Esophagus muscularis mucosa (tissue), 4 donors: ENCODE measurements around the gene CCL5. TPM values are rescaled to one million over a fixed set of nuclear protein-coding genes. Genes with fewer than 3 reads are reported as not detected.

Experiments
- DNase-seq: peaks from one replicate; pipeline ENCODE4 v3.0.0-alpha.2; 2017; ENCODE audit errors: extremely low spot score
- H3K27ac ChIP-seq, 4 donors: fragments of 200-600 bp; sonication (generic); replicated peaks in 1 of 4; 1 replicate in 3 of 4; 2 replicates in 1 of 4; pipeline ENCODE4 v1.5.1; 2016 to 2019; ENCODE audit warnings: mild to moderate bottlenecking in 1 of 4
- H3K27me3 ChIP-seq, 4 donors: fragments of 200-600 bp; sonication (generic); one replicate each; pipeline versions ENCODE4 v1.5.1 to v1.6.0; 2016 to 2019
- H3K36me3 ChIP-seq, 4 donors: fragments of 200-600 bp; sonication (generic); one replicate each; pipeline ENCODE4 v1.5.1; 2016 to 2019
- H3K4me1 ChIP-seq, 4 donors: fragments of 200-600 bp; sonication (generic); one replicate each; pipeline ENCODE4 v1.5.1; 2016 to 2019
- H3K4me3 ChIP-seq, 4 donors: fragments of 200-600 bp; sonication (generic); 1 replicate in 2 of 4; 2 replicates in 2 of 4; pipeline ENCODE4 v1.5.1; 2016 to 2019; ENCODE audit warnings: mild to moderate bottlenecking in 4 of 4, moderate library complexity in 1 of 4
- H3K9me3 ChIP-seq, 4 donors: fragments of 200-600 bp; sonication (generic); 1 replicate in 3 of 4; 2 replicates in 1 of 4; pipeline ENCODE4 v1.5.1; 2016 to 2019
- CTCF ChIP-seq, 3 experiments: fragments of 200-600 bp in 2 of 3; fragments of 450-650 bp in 1 of 3; sonication (generic) in 2 of 3; IDR thresholded peaks; one replicate each; pipeline ENCODE4 v1.5.1; 2017 to 2019; ENCODE audit warnings: antibody characterized with exemption in 3 of 3, mild to moderate bottlenecking in 2 of 3, moderate library complexity in 1 of 3
- EP300 ChIP-seq: sonication (generic); formaldehyde crosslinking; IDR thresholded peaks from one replicate; pipeline ENCODE4 v1.6.1; 2017; ENCODE audit warnings: antibody characterized with exemption
- POLR2A ChIP-seq: fragments of 450-650 bp; IDR thresholded peaks from one replicate; pipeline ENCODE4 v1.6.1; 2017; ENCODE audit warnings: antibody characterized with exemption, moderate library complexity, mild to moderate bottlenecking, low read depth
- POLR2AphosphoS5 ChIP-seq, 2 donors: sonication (generic); formaldehyde crosslinking; IDR thresholded peaks; one replicate each; pipeline ENCODE4 v1.6.1; 2017; ENCODE audit warnings: antibody characterized with exemption in 2 of 2
- WGBS: methylation state at CpG from one replicate; pipeline ENCODE4 v1.1.5; 2018; 5-methylcytosine and 5-hydroxymethylcytosine counted together
- intact Hi-C: fragments of 100-400 bp; cut with DNase I; formaldehyde crosslinking; loops from one replicate; pipeline ENCODE4 v1.15.1; 2023
- total RNA-seq, 4 donors: library from RNA; depleted of rRNA; stranded (reverse); fragments of >200 nt; gene quantifications; one replicate each; pipeline versions ENCODE4 v1.1.0 to v1.2.1, GENCODE V29; 2016

CCL5 gene
- total RNA-seq, 4 donors from 2014 or later, result 1.6 to 11.3 (median 2.2) TPM

- no peaks in the 10 kb centered on the region for H3K4me1 ChIP-seq
- no peaks in the 10 kb centered on the region for H3K9me3 ChIP-seq
- no peaks in the 10 kb centered on the region for H3K36me3 ChIP-seq
- TF ChIP-seq CTCF (IDR thresholded peaks at IDR 0.05), result no peak
- no peak for TF ChIP-seq POLR2A
- TF ChIP-seq EP300, result no peak
- TF ChIP-seq POLR2AphosphoS5 (IDR thresholded peaks at IDR 0.05), result no peak
- no peak for DNase-seq
- no peak overlapping the region for H3K27ac ChIP-seq
- intact Hi-C loops, result no loop called here
- peaks cover 0 to 4% (median 0%) of the 10 kb centered on the region in 4 donors for H3K27me3 ChIP-seq
- H3K4me3 ChIP-seq, result no peak overlapping the region
- WGBS, result 74% methylated on average over 3 of the region's 3 CpGs
Measured at GRCh38 chr17:35918665-35919064, 38.5 kb upstream of the CCL5 start.

GRCh38 chr17:35917519-35918213, 37.5 kb upstream of the CCL5 start:
- Histone ChIP-seq H3K9me3 (no peaks in the 10 kb centered on the region), H3K27me3 (no peaks in the 10 kb centered on the region), H3K4me3 (no peak overlapping the region), H3K4me1 (no peaks in the 10 kb centered on the region), H3K36me3 (no peaks in the 10 kb centered on the region), H3K27ac (no peak overlapping the region)
- TF ChIP-seq POLR2AphosphoS5 (IDR thresholded peaks at IDR 0.05), result no peak
- no peak for TF ChIP-seq CTCF (IDR thresholded peaks at IDR 0.05)
- no peak for TF ChIP-seq POLR2A
- no peak for TF ChIP-seq EP300
- intact Hi-C loops, result no loop called here
- no peak for DNase-seq
- WGBS, result 93% methylated on average over 28 of the region's 29 CpGs

GRCh38 chr17:35915153-35915964, 35.2 kb upstream of the CCL5 start:
- H3K4me3 ChIP-seq, result no peak overlapping the region
- H3K27ac ChIP-seq, result no peak overlapping the region
- H3K4me1 ChIP-seq, result no peaks in the 10 kb centered on the region
- WGBS, result 96% methylated on average over 3 of the region's 3 CpGs
- H3K36me3 ChIP-seq, result no peaks in the 10 kb centered on the region
- intact Hi-C loops, result no loop called here
- no peaks in the 10 kb centered on the region for H3K27me3 ChIP-seq
- no peak for DNase-seq
- TF ChIP-seq POLR2A (no peak), CTCF (IDR thresholded peaks at IDR 0.05) (no peak), POLR2AphosphoS5 (IDR thresholded peaks at IDR 0.05) (no peak), EP300 (no peak)
- H3K9me3 ChIP-seq, result no peaks in the 10 kb centered on the region

GRCh38 chr17:35914354-35914753, 34.2 kb upstream of the CCL5 start:
- H3K9me3 ChIP-seq, result no peaks in the 10 kb centered on the region
- no peak for DNase-seq
- no peak overlapping the region for H3K27ac ChIP-seq
- WGBS, result 100% methylated on average over 1 of the region's 1 CpG
- no peak for TF ChIP-seq CTCF (IDR thresholded peaks at IDR 0.05)
- TF ChIP-seq EP300, result no peak
- TF ChIP-seq POLR2AphosphoS5 (IDR thresholded peaks at IDR 0.05), result no peak
- TF ChIP-seq POLR2A, result no peak
- H3K4me1 ChIP-seq, result no peaks in the 10 kb centered on the region
- H3K36me3 ChIP-seq, result no peaks in the 10 kb centered on the region
- intact Hi-C loops, result no loop called here
- H3K27me3 ChIP-seq, result no peaks in the 10 kb centered on the region
- H3K4me3 ChIP-seq, result no peak overlapping the region
